Epithelial cell of esophagus (primary cell): ENCODE data around the gene NPTXR.
"Not testable (repeated sequence)": the region's sequence is repeated elsewhere in the genome, so short reads cannot be mapped to it uniquely, and the experiment has no call there.

Source experiments
- DNase-seq: peaks from one replicate; pipeline ENCODE4 v3.0.0; 2010; ENCODE audit warnings: low read depth
- H3K4me3 ChIP-seq: 2 replicates; pipeline ENCODE4 v1.5.1; 2011; ENCODE audit warnings: mild to moderate bottlenecking, low read length, control low read depth
- TF ChIP-seq, protein P1 (sequence below): IDR thresholded peaks from 2 replicates; pipeline ENCODE4 v1.5.1; 2011; ENCODE audit warnings: low read depth, mild to moderate bottlenecking, low read length, control low read depth, inconsistent platforms; ENCODE audit not compliant: insufficient read depth; ENCODE audit errors: missing control alignments

Gene NPTXR

GRCh38 chr22:38861170-38861876, 17.5 kb upstream of the NPTXR start:
- no peak overlapping the region for H3K4me3 ChIP-seq
- TF ChIP-seq, protein P1, sequence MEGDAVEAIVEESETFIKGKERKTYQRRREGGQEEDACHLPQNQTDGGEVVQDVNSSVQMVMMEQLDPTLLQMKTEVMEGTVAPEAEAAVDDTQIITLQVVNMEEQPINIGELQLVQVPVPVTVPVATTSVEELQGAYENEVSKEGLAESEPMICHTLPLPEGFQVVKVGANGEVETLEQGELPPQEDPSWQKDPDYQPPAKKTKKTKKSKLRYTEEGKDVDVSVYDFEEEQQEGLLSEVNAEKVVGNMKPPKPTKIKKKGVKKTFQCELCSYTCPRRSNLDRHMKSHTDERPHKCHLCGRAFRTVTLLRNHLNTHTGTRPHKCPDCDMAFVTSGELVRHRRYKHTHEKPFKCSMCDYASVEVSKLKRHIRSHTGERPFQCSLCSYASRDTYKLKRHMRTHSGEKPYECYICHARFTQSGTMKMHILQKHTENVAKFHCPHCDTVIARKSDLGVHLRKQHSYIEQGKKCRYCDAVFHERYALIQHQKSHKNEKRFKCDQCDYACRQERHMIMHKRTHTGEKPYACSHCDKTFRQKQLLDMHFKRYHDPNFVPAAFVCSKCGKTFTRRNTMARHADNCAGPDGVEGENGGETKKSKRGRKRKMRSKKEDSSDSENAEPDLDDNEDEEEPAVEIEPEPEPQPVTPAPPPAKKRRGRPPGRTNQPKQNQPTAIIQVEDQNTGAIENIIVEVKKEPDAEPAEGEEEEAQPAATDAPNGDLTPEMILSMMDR = no peak
- no peak for DNase-seq

DNA sequence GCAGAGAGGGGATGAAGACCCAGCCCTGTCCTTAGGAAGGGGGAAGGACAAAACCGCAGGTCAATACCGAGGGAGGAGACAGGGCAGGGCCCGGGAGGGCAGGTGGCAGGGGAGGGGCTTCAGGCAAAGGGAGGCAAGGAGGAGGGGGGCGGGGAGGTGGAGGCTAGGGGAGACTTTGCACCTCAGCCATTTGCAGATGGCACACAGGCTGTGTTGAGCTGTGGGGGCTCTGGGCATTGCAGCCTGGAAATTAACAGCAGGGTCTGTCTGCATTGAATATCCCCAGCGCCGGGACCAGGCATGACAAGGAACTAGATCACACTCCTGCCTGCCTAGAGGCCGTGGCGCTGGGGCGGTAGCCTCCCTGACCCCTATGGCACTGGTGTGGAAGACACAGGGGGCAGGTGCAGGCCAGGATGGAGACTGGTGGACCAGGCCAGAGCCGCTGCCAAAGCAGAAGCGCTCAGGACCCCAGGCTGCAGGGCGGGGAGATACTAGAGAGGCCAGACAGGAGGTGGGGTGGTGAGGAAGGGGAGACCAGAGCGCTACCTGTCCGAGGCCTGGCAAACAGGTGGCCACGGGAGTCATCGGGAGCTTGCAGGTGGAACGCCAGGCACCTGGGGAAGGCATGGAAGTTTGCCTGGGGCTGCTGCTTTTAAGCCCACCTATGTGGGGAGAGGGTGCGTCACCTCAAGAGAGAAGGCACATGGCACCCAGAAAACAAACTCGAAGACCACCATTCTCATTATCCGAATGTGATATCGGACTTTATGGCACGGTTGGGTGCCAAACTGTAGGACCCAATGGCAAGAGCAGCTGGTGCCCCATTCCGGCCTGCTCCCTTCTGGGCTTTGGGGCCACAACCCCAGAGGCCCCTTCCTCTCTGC, 16.7 kb upstream of the NPTXR start:
- H3K4me3 ChIP-seq = no peak overlapping the region
- DNase-seq = no peak
- TF ChIP-seq, protein P1 = no peak

- TF ChIP-seq, protein P1 = no peak
- no peak for DNase-seq
- H3K4me3 ChIP-seq = no peak overlapping the region
These were observed 15.9 kb upstream of the NPTXR start for GRCh38 chr22:38859581-38860282.

DNA sequence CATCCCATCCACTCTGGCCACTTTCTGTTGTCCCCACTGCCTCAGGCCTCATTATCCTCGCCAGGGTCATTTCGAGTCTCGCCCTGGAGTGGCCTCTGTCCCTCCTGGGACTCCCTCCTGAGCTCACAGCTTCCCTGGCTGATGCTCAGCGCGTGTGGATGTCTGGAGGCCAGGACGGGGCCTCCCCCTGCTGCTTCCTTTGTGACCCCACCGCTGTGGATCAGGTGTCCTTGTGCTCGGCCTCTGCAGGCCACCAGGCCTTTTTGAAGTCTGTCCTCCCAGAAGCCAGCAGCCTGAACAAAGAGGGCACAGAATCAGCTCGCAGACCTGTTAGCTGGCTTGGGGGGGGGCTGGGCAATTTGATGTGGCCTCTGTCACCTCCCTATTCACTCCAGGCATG, 14.7 kb upstream of the NPTXR start:
- TF ChIP-seq, protein P1 = no peak
- H3K4me3 ChIP-seq = no peak overlapping the region
- DNase-seq = no peak

- DNase-seq, H3K4me3 ChIP-seq: not testable (repeated sequence)
These were observed 10.6 kb upstream of the NPTXR start for GRCh38 chr22:38854476-38854875.

- not testable (repeated sequence) for H3K4me3 ChIP-seq, DNase-seq
These were observed 10.1 kb upstream of the NPTXR start for GRCh38 chr22:38853883-38854282.

DNA sequence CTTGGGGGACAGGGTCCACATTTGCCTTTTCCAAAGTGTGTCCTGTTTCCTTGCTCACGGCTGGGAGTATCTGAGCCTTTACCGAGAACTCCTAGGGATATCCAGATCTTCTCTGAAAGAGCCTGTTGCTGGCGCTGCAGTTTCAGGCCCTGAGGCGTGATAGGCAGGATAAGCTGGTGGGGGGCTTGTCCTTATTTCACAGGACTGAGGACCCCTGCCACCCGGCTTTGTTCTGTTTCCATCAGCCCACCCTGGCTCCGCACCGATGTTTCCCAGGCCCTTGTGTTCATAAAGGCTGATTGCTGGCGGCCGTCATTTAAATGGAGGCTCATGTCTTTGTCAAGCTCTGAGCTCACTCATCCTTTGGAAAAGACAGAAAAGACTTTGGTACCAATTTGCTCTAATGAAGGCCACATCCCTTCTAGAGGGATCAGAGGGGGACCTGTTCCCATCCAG, 9.4 kb upstream of the NPTXR start:
- TF ChIP-seq, protein P1 = no peak
- no peak for DNase-seq
- no peak overlapping the region for H3K4me3 ChIP-seq
